ENCODE results near the gene HORMAD2. TPM values are rescaled to one million over a fixed set of nuclear protein-coding genes. Genes with fewer than 3 reads are reported as not detected.

HORMAD2 gene
- total RNA-seq, 2 experiments from 2014 or later = not detected

- H3K4me1 Mint-ChIP-seq (ENCODE audit: low read depth) = peaks cover 15% of the 10 kb centered on the region
- no peaks in the 10 kb centered on the region for H3K27me3 Mint-ChIP-seq
- intact Hi-C loops (cut with micrococcal nuclease) = no loop called here
- no peak overlapping the region for H3K27ac Mint-ChIP-seq
- no peaks in the 10 kb centered on the region for H3K9me3 Mint-ChIP-seq
- ChIA-PET CTCF (interaction anchor here (0.8 to 5.5 kb wide), 5 partner anchors 8 to 171 kb away, joined by 3 to 37 read pairs (median 4); no protein-coding TSS in a partner anchor), POLR2A (interaction anchor here (0.6 to 0.9 kb wide), 2 partner anchors 69 to 122 kb away, joined by 3 read pairs; no protein-coding TSS in a partner anchor)
- no peak overlapping the region for H3K4me3 Mint-ChIP-seq
- DNase-seq = no peak
- no peaks in the 10 kb centered on the region for H3K36me3 Mint-ChIP-seq
Measured at GRCh38 chr22:30116362-30117117, 36.3 kb downstream of the HORMAD2 start.

GRCh38 chr22:30117256-30117655 lies 37.0 kb downstream of the HORMAD2 start:
- intact Hi-C loops (cut with micrococcal nuclease) = no loop called here
- Mint-ChIP-seq H3K4me1 (ENCODE audit: low read depth) (peaks cover 20% of the 10 kb centered on the region), H3K27me3 (no peaks in the 10 kb centered on the region), H3K36me3 (no peaks in the 10 kb centered on the region), H3K4me3 (no peak overlapping the region), H3K27ac (no peak overlapping the region), H3K9me3 (no peaks in the 10 kb centered on the region)
- no peak for DNase-seq
- ChIA-PET CTCF (interaction anchor here (1.5 to 5.5 kb wide), 3 partner anchors 9 to 138 kb away, joined by 4 to 37 read pairs (median 5); no protein-coding TSS in a partner anchor), POLR2A (no interaction called here)

- Mint-ChIP-seq H3K27me3 (no peaks in the 10 kb centered on the region), H3K4me3 (no peak overlapping the region), H3K27ac (no peak overlapping the region), H3K4me1 (ENCODE audit: low read depth) (peaks cover 25% of the 10 kb centered on the region), H3K36me3 (no peaks in the 10 kb centered on the region), H3K9me3 (no peaks in the 10 kb centered on the region)
- POLR2A ChIA-PET = no interaction called here
- no peak for DNase-seq
- intact Hi-C loops (cut with micrococcal nuclease) = no loop called here
- CTCF ChIA-PET = interaction anchor here (1.2 to 5.5 kb wide), 3 partner anchors 10 to 169 kb away, joined by 3 to 37 read pairs (median 4); no protein-coding TSS in a partner anchor
Measured at GRCh38 chr22:30118291-30118690, 38.0 kb downstream of the HORMAD2 start.

- intact Hi-C loops (cut with micrococcal nuclease) = loop anchor here (5.0 kb wide), 1 partner anchor 45 kb away; no protein-coding TSS in a partner anchor
- Mint-ChIP-seq H3K27ac (peak overlapping the region; percentile 11), H3K27me3 (no peaks in the 10 kb centered on the region), H3K9me3 (no peaks in the 10 kb centered on the region), H3K36me3 (no peaks in the 10 kb centered on the region), H3K4me1 (ENCODE audit: low read depth) (peaks cover 19% of the 10 kb centered on the region), H3K4me3 (no peak overlapping the region)
- POLR2A ChIA-PET = interaction anchor here (1.6 kb wide), 1 partner anchor 56 kb away, joined by 4 read pairs; no protein-coding TSS in a partner anchor
- peak; percentile 21 for DNase-seq
- CTCF ChIA-PET = interaction anchor here (0.8 to 2.4 kb wide), 2 partner anchors 62 to 165 kb away, joined by 3 to 10 read pairs; no protein-coding TSS in a partner anchor
Measured at GRCh38 chr22:30121960-30122359, 41.7 kb downstream of the HORMAD2 start.

- Mint-ChIP-seq H3K4me3 (no peak overlapping the region), H3K9me3 (no peaks in the 10 kb centered on the region), H3K27ac (no peak overlapping the region), H3K27me3 (no peaks in the 10 kb centered on the region), H3K36me3 (no peaks in the 10 kb centered on the region), H3K4me1 (ENCODE audit: low read depth) (peaks cover 14% of the 10 kb centered on the region)
- ChIA-PET CTCF (interaction anchor here (0.9 to 1.2 kb wide), 2 partner anchors 16 to 35 kb away, joined by 3 to 4 read pairs; no protein-coding TSS in a partner anchor), POLR2A (no interaction called here)
- DNase-seq = no peak
- intact Hi-C loops (cut with micrococcal nuclease) = loop anchor here (5.0 kb wide), 1 partner anchor 44 kb away; no protein-coding TSS in a partner anchor
Measured at GRCh38 chr22:30123463-30123862, 43.2 kb downstream of the HORMAD2 start.

GRCh38 chr22:30127749-30128166 lies 47.5 kb downstream of the HORMAD2 start:
- intact Hi-C loops (cut with micrococcal nuclease) = no loop called here
- ChIA-PET CTCF (no interaction called here), POLR2A (no interaction called here)
- H3K4me1 Mint-ChIP-seq (ENCODE audit: low read depth) = peaks cover 13% of the 10 kb centered on the region
- H3K27ac Mint-ChIP-seq = no peak overlapping the region
- H3K36me3 Mint-ChIP-seq = no peaks in the 10 kb centered on the region
- DNase-seq = no peak
- no peaks in the 10 kb centered on the region for H3K9me3 Mint-ChIP-seq
- no peak overlapping the region for H3K4me3 Mint-ChIP-seq
- H3K27me3 Mint-ChIP-seq = no peaks in the 10 kb centered on the region

GRCh38 chr22:30128511-30128910 lies 48.2 kb downstream of the HORMAD2 start:
- H3K4me3 Mint-ChIP-seq = no peak overlapping the region
- H3K27me3 Mint-ChIP-seq = no peaks in the 10 kb centered on the region
- H3K36me3 Mint-ChIP-seq = no peaks in the 10 kb centered on the region
- CTCF ChIA-PET = no interaction called here
- DNase-seq = no peak
- POLR2A ChIA-PET = no interaction called here
- H3K4me1 Mint-ChIP-seq (ENCODE audit: low read depth) = peaks cover 13% of the 10 kb centered on the region
- H3K27ac Mint-ChIP-seq = no peak overlapping the region
- H3K9me3 Mint-ChIP-seq = no peaks in the 10 kb centered on the region
- intact Hi-C loops (cut with micrococcal nuclease) = no loop called here

- Mint-ChIP-seq H3K36me3 (no peaks in the 10 kb centered on the region), H3K9me3 (no peaks in the 10 kb centered on the region), H3K27me3 (no peaks in the 10 kb centered on the region), H3K27ac (no peak overlapping the region), H3K4me1 (ENCODE audit: low read depth) (peaks cover 12% of the 10 kb centered on the region), H3K4me3 (no peak overlapping the region)
- intact Hi-C loops (cut with micrococcal nuclease) = no loop called here
- ChIA-PET CTCF (no interaction called here), POLR2A (no interaction called here)
- no peak for DNase-seq
Measured at GRCh38 chr22:30129636-30130035, 49.4 kb downstream of the HORMAD2 start.

- intact Hi-C loops (cut with micrococcal nuclease) = no loop called here
- Mint-ChIP-seq H3K9me3 (no peaks in the 10 kb centered on the region), H3K4me3 (no peak overlapping the region), H3K36me3 (no peaks in the 10 kb centered on the region), H3K4me1 (ENCODE audit: low read depth) (peaks cover 9% of the 10 kb centered on the region), H3K27me3 (no peaks in the 10 kb centered on the region), H3K27ac (no peak overlapping the region)
- ChIA-PET POLR2A (no interaction called here), CTCF (interaction anchor here (1.2 kb wide), 1 partner anchor 123 kb away, joined by 5 read pairs; no protein-coding TSS in a partner anchor)
- DNase-seq = no peak
Measured at GRCh38 chr22:30132290-30132996, 52.2 kb downstream of the HORMAD2 start.

- no peak for DNase-seq
- H3K27ac Mint-ChIP-seq = no peak overlapping the region
- no peaks in the 10 kb centered on the region for H3K27me3 Mint-ChIP-seq
- peaks cover 10% of the 10 kb centered on the region for H3K36me3 Mint-ChIP-seq
- peaks cover 21% of the 10 kb centered on the region for H3K9me3 Mint-ChIP-seq
- H3K4me3 Mint-ChIP-seq = no peak overlapping the region
- intact Hi-C loops (cut with micrococcal nuclease) = no loop called here
- CTCF ChIA-PET = no interaction called here
- H3K4me1 Mint-ChIP-seq (ENCODE audit: low read depth) = no peaks in the 10 kb centered on the region
- POLR2A ChIA-PET = no interaction called here
Measured at GRCh38 chr22:30140414-30140813, 60.1 kb downstream of the HORMAD2 start.

GRCh38 chr22:30143265-30143664 lies 63.0 kb downstream of the HORMAD2 start:
- Mint-ChIP-seq H3K4me3 (no peak overlapping the region), H3K36me3 (peaks cover 10% of the 10 kb centered on the region), H3K4me1 (ENCODE audit: low read depth) (no peaks in the 10 kb centered on the region), H3K9me3 (peaks cover 21% of the 10 kb centered on the region), H3K27me3 (peaks cover 3% of the 10 kb centered on the region), H3K27ac (no peak overlapping the region)
- DNase-seq = no peak
- POLR2A ChIA-PET = no interaction called here
- intact Hi-C loops (cut with micrococcal nuclease) = no loop called here
- CTCF ChIA-PET = no interaction called here

- Mint-ChIP-seq H3K4me1 (ENCODE audit: low read depth) (no peaks in the 10 kb centered on the region), H3K4me3 (no peak overlapping the region), H3K27me3 (peaks cover 3% of the 10 kb centered on the region), H3K27ac (no peak overlapping the region), H3K9me3 (peaks cover 21% of the 10 kb centered on the region), H3K36me3 (peaks cover 10% of the 10 kb centered on the region)
- ChIA-PET POLR2A (no interaction called here), CTCF (no interaction called here)
- intact Hi-C loops (cut with micrococcal nuclease) = no loop called here
- DNase-seq = no peak
Measured at GRCh38 chr22:30144391-30144790, 64.1 kb downstream of the HORMAD2 start.

Data from activated CD4-positive, alpha-beta memory T cell treated with anti-CD3 and anti-CD28 coated beads for 36 hours (primary cell).